Mesendoderm (in vitro differentiated cells): ENCODE results near the gene SOX3.
A peak's percentile ranks its signal among the peaks of the same experiment; 100 is the strongest.

ENCODE experiments used
- DNase-seq: peaks from one replicate; pipeline ENCODE4 v3.0.0; 2013
- H2AK5ac ChIP-seq: 2 replicates; pipeline ENCODE4 v1.6.1; 2013; ENCODE audit warnings: low read length, inconsistent platforms
- H2BK120ac ChIP-seq: 2 replicates; pipeline ENCODE4 v1.6.1; 2013; ENCODE audit warnings: low read depth, mild to moderate bottlenecking, low read length, moderate library complexity, mixed read lengths
- H2BK15ac ChIP-seq: replicated peaks from 2 replicates; pipeline ENCODE4 v1.6.1; 2013; ENCODE audit warnings: low read depth, mild to moderate bottlenecking, moderate library complexity
- H2BK5ac ChIP-seq: 2 replicates; pipeline ENCODE4 v1.6.1; 2013; ENCODE audit warnings: low read length, inconsistent platforms
- H3K18ac ChIP-seq: 2 replicates; pipeline ENCODE4 v1.6.1; 2013; ENCODE audit warnings: mild to moderate bottlenecking, low read length, mixed read lengths
- H3K23ac ChIP-seq: one replicate; pipeline ENCODE4 v1.6.1; 2013; ENCODE audit warnings: low read length
- H3K27ac ChIP-seq: 2 replicates; pipeline ENCODE4 v1.5.1; 2013; ENCODE audit warnings: low read depth, mild to moderate bottlenecking, inconsistent platforms, low read length, moderate library complexity
- H3K27me3 ChIP-seq: 2 replicates; pipeline ENCODE4 v1.6.1; 2013; ENCODE audit warnings: low read length, control low read depth, mild to moderate bottlenecking, inconsistent platforms; ENCODE audit not compliant: insufficient read depth, poor library complexity
- H3K36me3 ChIP-seq: 2 replicates; pipeline ENCODE4 v1.6.1; 2013; ENCODE audit warnings: low read length, inconsistent platforms; ENCODE audit not compliant: control insufficient read depth, insufficient read depth
- H3K4ac ChIP-seq: one replicate; pipeline ENCODE4 v1.6.1; 2013; ENCODE audit warnings: low read depth, mild to moderate bottlenecking, low read length, moderate library complexity
- H3K4me1 ChIP-seq: 2 replicates; pipeline ENCODE4 v1.6.1; 2013; ENCODE audit warnings: low read depth, low read length, inconsistent platforms; ENCODE audit not compliant: control insufficient read depth
- H3K4me2 ChIP-seq: 2 replicates; pipeline ENCODE4 v1.6.1; 2013; ENCODE audit warnings: low read length
- H3K4me3 ChIP-seq: 2 replicates; pipeline ENCODE4 v1.5.1; 2013; ENCODE audit warnings: mild to moderate bottlenecking, low read length
- H3K56ac ChIP-seq: one replicate; pipeline ENCODE4 v1.6.1; 2013; ENCODE audit warnings: low read length
- H3K79me1 ChIP-seq: 2 replicates; pipeline ENCODE4 v1.6.1; 2013; ENCODE audit warnings: low read length, inconsistent platforms
- H3K79me2 ChIP-seq: 2 replicates; pipeline ENCODE4 v1.6.1; 2013; ENCODE audit warnings: mild to moderate bottlenecking, low read length; ENCODE audit not compliant: control insufficient read depth, insufficient read depth
- H3K9ac ChIP-seq: 2 replicates; pipeline ENCODE4 v1.6.1; 2013; ENCODE audit warnings: low read length, inconsistent platforms
- H4K5ac ChIP-seq: one replicate; pipeline ENCODE4 v1.6.1; 2013; ENCODE audit warnings: low read length
- H4K8ac ChIP-seq: one replicate; pipeline ENCODE4 v1.6.1; 2013; ENCODE audit warnings: low read depth, mild to moderate bottlenecking, control low read depth, low read length, moderate library complexity
- WGBS: extraction: QIAGEN DNeasy Blood & Tissue Kit; methylation state at CpG from one replicate; pipeline ENCODE4 v1.1.7; 2013; ENCODE audit warnings: low lambda C conversion rate, missing lambda C conversion rate; ENCODE audit not compliant: insufficient coverage; ENCODE audit errors: extremely low coverage; 5-methylcytosine and 5-hydroxymethylcytosine counted together

SOX3 gene

DNA sequence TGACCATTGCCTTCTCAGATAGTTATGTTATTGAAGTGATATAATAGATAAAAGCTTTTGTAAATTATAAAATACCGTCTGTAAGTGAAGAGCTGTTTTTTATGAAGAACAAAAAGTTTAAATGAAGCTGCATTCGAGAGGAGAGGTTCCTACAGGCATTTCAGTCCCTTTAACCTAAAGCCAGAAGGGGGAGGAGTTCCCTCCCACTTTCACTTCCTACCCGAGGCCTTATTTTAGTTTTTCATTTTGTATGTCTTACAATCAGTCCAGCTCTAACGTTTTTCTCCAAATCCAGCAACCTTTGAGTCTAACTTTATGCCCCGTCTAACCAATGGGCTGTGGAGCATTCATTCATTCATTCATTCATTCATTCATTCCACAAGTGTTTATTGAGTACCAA is 16.5 kb upstream of the SOX3 start:
- Histone ChIP-seq H3K27me3 (no peaks in the 10 kb centered on the region), H3K4me3 (no peak overlapping the region), H2BK120ac (no peak overlapping the region), H4K5ac (no peak overlapping the region), H3K18ac (no peak overlapping the region), H3K56ac (no peak overlapping the region), H2BK5ac (no peak overlapping the region), H3K79me2 (no peaks in the 10 kb centered on the region), H3K23ac (no peak overlapping the region), H3K9ac (no peak overlapping the region), H3K79me1 (no peaks in the 10 kb centered on the region), H3K4ac (peak overlapping the region; percentile 55), H3K4me1 (no peaks in the 10 kb centered on the region), H2AK5ac (no peak overlapping the region), H3K27ac (no peak overlapping the region), H3K4me2 (no peak overlapping the region), H3K36me3 (no peaks in the 10 kb centered on the region), H2BK15ac (no peak overlapping the region), H4K8ac (no peak overlapping the region)
- no peak for DNase-seq
- no CpG with 5 or more reads among the region's 5 CpGs for WGBS

DNA sequence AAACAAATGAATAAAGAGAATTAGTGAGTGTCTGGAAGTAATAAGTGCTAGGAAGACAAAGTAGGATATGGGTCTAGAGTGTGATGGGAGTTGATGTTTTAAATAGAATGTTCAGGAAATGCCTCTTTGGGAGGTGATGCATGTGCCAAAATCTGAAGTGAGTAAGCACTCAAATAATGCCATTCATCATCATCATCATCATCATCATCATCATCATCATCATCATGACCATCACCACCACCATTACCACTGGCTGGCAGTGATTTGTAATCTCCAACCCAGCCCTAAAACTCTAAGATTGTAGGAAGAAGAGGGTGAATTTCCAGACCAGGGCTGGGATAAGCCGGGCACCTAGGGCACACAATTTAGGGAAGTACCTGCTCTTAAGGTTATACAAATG is 9.7 kb upstream of the SOX3 start:
- Histone ChIP-seq H3K56ac (no peak overlapping the region), H3K27me3 (peaks cover 3% of the 10 kb centered on the region), H2BK120ac (no peak overlapping the region)

DNA sequence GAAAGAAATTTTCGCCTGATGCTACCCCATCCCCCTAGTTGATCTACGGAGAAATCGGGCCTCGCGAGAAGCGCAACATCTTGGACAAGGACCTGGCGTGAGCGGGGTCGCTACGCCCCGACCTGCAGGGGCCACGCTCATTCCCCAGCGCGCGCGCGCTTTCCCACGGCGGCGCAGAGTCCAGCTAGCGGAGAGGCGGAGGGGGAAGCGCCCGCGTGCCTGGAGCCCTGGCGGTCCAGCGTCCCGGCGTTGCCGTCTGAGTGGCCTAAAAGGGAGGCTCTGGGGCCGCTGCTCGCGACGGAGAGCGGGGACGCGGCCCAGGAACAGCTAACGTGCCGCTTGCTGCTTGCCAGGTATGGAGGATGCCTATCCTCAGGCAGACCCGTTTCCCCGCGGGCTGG is 6.0 kb upstream of the SOX3 start:
- no peak overlapping the region for H3K18ac ChIP-seq
- H2AK5ac ChIP-seq: no peak overlapping the region
- H3K79me1 ChIP-seq: no peaks in the 10 kb centered on the region
- no peak overlapping the region for H3K56ac ChIP-seq
- no peak overlapping the region for H3K4ac ChIP-seq
- H3K4me3 ChIP-seq: no peak overlapping the region
- H3K79me2 ChIP-seq: no peaks in the 10 kb centered on the region
- H3K4me1 ChIP-seq: no peaks in the 10 kb centered on the region
- WGBS: no CpG with 5 or more reads among the region's 42 CpGs
- H2BK15ac ChIP-seq: no peak overlapping the region
- no peak overlapping the region for H3K9ac ChIP-seq
- no peak overlapping the region for H2BK5ac ChIP-seq
- no peak overlapping the region for H4K8ac ChIP-seq
- H2BK120ac ChIP-seq: no peak overlapping the region
- no peak overlapping the region for H4K5ac ChIP-seq
- peak overlapping the region; percentile 22 for H3K4me2 ChIP-seq
- no peaks in the 10 kb centered on the region for H3K36me3 ChIP-seq
- no peak overlapping the region for H3K27ac ChIP-seq
- peaks cover 22% of the 10 kb centered on the region for H3K27me3 ChIP-seq
- peak; percentile 33 for DNase-seq
- H3K23ac ChIP-seq: no peak overlapping the region

More for the DNA sequence above, 9.7 kb upstream of the SOX3 start:
- Histone ChIP-seq H2BK15ac (no peak overlapping the region), H3K4ac (no peak overlapping the region), H3K9ac (no peak overlapping the region), H3K4me3 (no peak overlapping the region), H3K18ac (no peak overlapping the region), H3K4me2 (no peak overlapping the region), H3K79me1 (no peaks in the 10 kb centered on the region), H2AK5ac (no peak overlapping the region), H4K8ac (no peak overlapping the region), H3K23ac (no peak overlapping the region), H3K36me3 (no peaks in the 10 kb centered on the region), H3K79me2 (no peaks in the 10 kb centered on the region), H2BK5ac (no peak overlapping the region), H3K4me1 (no peaks in the 10 kb centered on the region), H3K27ac (no peak overlapping the region), H4K5ac (no peak overlapping the region)
- no peak for DNase-seq
- WGBS: no CpG with 5 or more reads among the region's 1 CpG

DNA sequence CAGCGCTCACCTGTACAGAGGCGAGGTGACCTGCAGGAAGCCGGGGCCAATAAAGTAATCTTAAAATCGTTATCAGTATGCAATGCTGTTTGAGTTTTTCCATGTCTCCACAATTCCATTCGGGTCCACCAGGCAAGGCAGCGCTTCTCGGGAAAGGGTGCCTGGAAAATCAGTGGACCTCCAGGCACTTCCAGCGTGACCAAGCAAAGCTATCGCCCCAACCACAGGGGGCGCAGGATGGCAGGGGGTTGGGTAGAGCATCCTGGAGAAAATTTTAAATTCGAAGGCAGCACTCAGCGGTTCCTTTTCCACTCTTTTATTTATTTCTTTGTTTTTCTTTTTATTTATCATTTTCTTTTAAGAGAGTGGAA is 5.4 kb upstream of the SOX3 start:
- H3K79me2 ChIP-seq: no peaks in the 10 kb centered on the region
- H3K4ac ChIP-seq: no peak overlapping the region
- no peak overlapping the region for H2BK120ac ChIP-seq
- no peak overlapping the region for H3K27ac ChIP-seq
- H3K56ac ChIP-seq: no peak overlapping the region
- no peak overlapping the region for H4K5ac ChIP-seq
- no peak overlapping the region for H3K4me3 ChIP-seq
- no peak overlapping the region for H2AK5ac ChIP-seq
- DNase-seq: peak; percentile 42
- no peaks in the 10 kb centered on the region for H3K36me3 ChIP-seq
- H3K23ac ChIP-seq: no peak overlapping the region
- no peak overlapping the region for H2BK5ac ChIP-seq
- no peak overlapping the region for H4K8ac ChIP-seq
- H2BK15ac ChIP-seq: no peak overlapping the region
- H3K18ac ChIP-seq: no peak overlapping the region
- H3K9ac ChIP-seq: no peak overlapping the region
- no CpG with 5 or more reads among the region's 12 CpGs for WGBS
- H3K4me2 ChIP-seq: no peak overlapping the region
- no peaks in the 10 kb centered on the region for H3K79me1 ChIP-seq
- H3K27me3 ChIP-seq: peaks cover 26% of the 10 kb centered on the region
- H3K4me1 ChIP-seq: no peaks in the 10 kb centered on the region

DNA sequence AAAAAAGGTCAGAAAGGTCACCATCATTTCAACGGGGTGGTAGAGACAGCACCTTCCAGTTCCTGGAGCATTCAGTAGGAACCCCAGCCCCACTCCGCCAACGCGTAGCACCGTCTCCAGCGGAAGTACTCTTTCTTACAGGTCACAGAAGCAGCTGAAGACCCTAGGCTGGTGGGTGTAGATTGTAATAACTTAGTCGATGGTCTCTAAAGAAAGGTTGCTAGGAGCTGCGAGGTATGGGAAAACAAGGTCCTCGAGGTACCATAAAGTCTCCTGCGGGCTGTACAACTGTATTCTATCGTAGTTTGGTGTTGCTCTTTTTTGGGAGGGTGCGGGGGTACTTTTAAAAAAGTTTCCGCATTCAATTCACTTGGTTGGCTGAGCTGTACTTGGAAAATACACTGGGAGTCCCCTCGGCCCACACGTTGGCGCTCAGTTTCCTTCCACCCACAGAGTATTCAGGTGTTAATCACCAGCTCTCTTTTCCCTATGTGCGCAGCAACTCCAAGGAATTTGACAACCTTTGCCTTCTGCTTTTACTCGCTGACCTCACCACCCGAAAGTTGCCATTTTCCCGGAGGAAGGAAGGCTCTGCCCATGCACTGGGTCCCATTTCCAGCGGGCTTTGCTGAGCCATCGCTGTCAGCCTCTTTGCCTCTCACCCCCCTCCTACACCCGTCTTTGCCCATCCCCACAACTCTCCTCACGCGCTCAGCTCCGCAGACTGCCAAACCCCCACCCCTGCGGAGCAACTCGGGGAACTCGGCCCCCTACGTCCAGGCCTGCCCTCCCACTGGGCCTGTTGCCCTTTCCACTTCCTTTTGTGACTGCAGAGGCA is 4.8 kb upstream of the SOX3 start:
- H3K79me2 ChIP-seq: no peaks in the 10 kb centered on the region
- no peak overlapping the region for H3K4me3 ChIP-seq
- no peak overlapping the region for H2AK5ac ChIP-seq
- peaks cover 27% of the 10 kb centered on the region for H3K27me3 ChIP-seq
- H3K27ac ChIP-seq: no peak overlapping the region
- H3K9ac ChIP-seq: no peak overlapping the region
- peak overlapping the region; percentile 34 for H3K56ac ChIP-seq
- H3K18ac ChIP-seq: no peak overlapping the region
- H3K23ac ChIP-seq: no peak overlapping the region
- no peak overlapping the region for H2BK5ac ChIP-seq
- no CpG with 5 or more reads among the region's 30 CpGs for WGBS
- no peak overlapping the region for H4K8ac ChIP-seq
- H2BK15ac ChIP-seq: no peak overlapping the region
- no peaks in the 10 kb centered on the region for H3K79me1 ChIP-seq
- peak; percentile 61 for DNase-seq
- no peak overlapping the region for H3K4me2 ChIP-seq
- no peak overlapping the region for H2BK120ac ChIP-seq
- H4K5ac ChIP-seq: no peak overlapping the region
- no peaks in the 10 kb centered on the region for H3K4me1 ChIP-seq
- no peaks in the 10 kb centered on the region for H3K36me3 ChIP-seq
- H3K4ac ChIP-seq: no peak overlapping the region

DNA sequence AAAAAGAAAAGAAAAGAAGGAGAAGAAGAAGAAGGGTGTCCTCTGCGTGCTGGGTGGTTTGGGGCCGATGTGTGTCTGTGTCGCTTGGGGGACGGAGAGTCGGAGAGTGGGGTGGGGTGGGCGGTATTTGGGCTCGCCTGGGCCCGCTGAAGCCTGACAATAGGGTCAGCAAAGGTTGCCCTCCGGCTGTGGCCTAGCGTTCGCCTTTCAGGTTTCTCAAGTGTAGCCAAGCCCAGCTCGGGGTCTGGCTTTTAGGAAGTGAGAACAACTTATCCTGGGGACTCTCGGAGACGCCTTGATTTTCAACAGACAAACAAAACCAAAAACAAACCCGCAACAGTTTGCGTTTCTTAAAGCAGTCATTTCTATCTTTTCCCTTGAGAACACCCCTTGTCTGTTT is 4.1 kb upstream of the SOX3 start:
- H3K4me1 ChIP-seq: no peaks in the 10 kb centered on the region
- no peak overlapping the region for H2AK5ac ChIP-seq
- no peaks in the 10 kb centered on the region for H3K79me1 ChIP-seq
- no peak overlapping the region for H3K18ac ChIP-seq
- H3K36me3 ChIP-seq: no peaks in the 10 kb centered on the region
- no peak overlapping the region for H2BK5ac ChIP-seq
- no peaks in the 10 kb centered on the region for H3K79me2 ChIP-seq
- H4K5ac ChIP-seq: no peak overlapping the region
- no peak overlapping the region for H3K27ac ChIP-seq
- H2BK15ac ChIP-seq: no peak overlapping the region
- no peak overlapping the region for H3K56ac ChIP-seq
- H3K23ac ChIP-seq: no peak overlapping the region
- peaks cover 28% of the 10 kb centered on the region for H3K27me3 ChIP-seq
- no peak overlapping the region for H3K4ac ChIP-seq
- DNase-seq: no peak
- no peak overlapping the region for H2BK120ac ChIP-seq
- H3K4me2 ChIP-seq: no peak overlapping the region
- no peak overlapping the region for H3K4me3 ChIP-seq
- no peak overlapping the region for H3K9ac ChIP-seq
- no CpG with 5 or more reads among the region's 16 CpGs for WGBS
- no peak overlapping the region for H4K8ac ChIP-seq
